RCC 7860 (cell line): Measurements from ENCODE around the gene C12orf56.
"Not testable (repeated sequence)": the region's sequence is repeated elsewhere in the genome, so short reads cannot be mapped to it uniquely, and the experiment has no call there.

Experiments used
- DNase-seq: peaks from one replicate; pipeline ENCODE4 v3.0.0-alpha.2; 2015; ENCODE audit warnings: low spot score
- FAIRE-seq: peaks from 2 replicates; lab custom pipeline; 2012; peaks lifted over from hg19 to GRCh38; lab: Jason Lieb, UNC

Gene C12orf56

DNA sequence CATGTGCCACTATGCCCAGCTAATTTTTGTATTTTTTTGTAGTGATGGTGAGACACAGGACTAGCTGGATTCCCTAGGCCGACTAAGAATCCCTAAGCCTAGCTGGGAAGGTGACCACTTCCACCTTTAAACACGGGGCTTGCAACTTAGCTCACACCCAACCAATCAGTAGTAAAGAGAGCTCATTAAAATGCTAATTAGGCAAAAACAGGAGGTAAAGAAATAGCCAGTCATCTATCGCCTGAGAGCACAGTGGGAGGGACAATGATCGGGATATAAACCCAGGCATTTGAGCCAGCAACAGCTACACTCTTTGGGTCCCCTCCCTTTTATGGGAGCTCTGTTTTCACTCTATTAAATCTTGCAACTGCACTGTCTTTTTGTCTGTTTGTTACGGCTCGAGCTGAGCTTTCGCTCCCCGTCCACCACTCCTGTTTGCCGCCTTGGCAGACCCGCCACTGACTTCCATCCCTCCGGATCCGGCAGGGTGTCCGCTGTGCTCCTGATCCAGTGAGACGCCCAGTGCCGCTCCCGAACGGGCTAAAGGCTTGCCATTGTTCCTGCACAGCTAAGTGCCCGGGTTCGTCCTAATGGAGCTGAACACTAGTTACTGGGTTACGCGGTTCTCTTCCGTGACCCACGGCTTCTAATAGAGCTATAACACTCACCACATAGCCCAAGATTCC is 70.9 kb downstream of the C12orf56 start:
- not testable (repeated sequence) for DNase-seq, FAIRE-seq

- DNase-seq, result no peak
Measured at GRCh38 chr12:64318605-64319004, 72.0 kb downstream of the C12orf56 start.

DNA sequence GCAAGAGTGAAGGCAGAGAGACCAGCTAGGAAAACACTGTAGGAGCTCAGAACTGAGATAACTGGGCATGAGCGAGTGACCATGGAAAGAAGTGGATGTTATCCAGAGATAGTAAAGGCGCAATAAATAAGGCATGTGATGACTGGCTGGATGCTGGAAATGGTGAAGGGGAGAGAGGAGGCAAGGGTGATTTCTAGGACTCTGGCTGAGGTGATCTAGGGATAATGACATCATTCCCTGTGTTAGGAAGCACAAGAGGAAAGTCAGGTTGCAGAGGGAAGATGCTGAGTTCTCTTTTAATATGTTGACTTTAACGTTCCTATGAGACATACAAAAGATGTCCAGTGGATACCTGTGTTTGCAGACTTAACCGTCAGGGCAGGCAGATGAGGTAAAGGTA is 78.7 kb downstream of the C12orf56 start:
- FAIRE-seq (no peak), DNase-seq (no peak)

More at GRCh38 chr12:64318605-64319004, 72.0 kb downstream of the C12orf56 start:
- no peak for FAIRE-seq

DNA sequence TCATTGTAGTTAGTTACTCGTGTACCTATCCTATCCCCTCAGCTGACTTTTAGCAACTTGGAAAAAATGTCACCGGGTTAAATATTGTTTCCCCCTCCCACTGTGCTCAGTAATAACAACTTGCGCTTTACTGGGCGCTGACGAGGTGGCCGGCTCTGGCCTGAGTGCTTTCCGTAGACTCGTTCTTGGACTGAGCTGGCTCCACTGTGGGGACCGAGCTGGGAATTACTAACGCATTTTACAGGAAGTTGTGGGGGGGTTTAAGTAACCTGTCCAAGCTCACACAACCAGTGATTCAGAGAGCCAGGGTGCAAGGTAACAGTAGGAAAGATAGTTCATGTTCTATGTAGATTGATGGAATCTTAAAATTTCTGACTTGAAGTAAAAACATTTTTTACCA is 86.0 kb downstream of the C12orf56 start:
- DNase-seq (no peak), FAIRE-seq (no peak)

DNA sequence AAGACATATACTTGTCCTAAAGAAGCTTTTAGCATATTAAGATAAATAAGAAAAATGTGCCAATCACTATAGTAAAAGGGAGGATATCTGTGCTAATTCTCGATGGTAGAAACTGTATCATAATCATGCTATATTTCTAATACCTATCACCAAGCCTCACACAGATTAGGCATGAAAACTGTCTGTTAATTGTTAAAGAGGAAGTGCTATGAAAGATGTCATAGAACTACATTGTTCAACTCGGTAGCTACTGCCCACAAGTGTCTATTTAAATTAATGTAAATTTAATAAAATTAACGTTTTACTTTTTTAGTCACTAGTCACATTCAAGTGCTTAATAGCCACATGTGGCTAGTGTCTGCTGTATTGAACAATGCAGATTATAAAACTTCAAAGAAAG is 90.9 kb downstream of the C12orf56 start:
- no peak for DNase-seq
- FAIRE-seq, result no peak

- no peak for DNase-seq
- FAIRE-seq, result no peak
Measured at GRCh38 chr12:64296301-64296700, 94.3 kb downstream of the C12orf56 start.

DNA sequence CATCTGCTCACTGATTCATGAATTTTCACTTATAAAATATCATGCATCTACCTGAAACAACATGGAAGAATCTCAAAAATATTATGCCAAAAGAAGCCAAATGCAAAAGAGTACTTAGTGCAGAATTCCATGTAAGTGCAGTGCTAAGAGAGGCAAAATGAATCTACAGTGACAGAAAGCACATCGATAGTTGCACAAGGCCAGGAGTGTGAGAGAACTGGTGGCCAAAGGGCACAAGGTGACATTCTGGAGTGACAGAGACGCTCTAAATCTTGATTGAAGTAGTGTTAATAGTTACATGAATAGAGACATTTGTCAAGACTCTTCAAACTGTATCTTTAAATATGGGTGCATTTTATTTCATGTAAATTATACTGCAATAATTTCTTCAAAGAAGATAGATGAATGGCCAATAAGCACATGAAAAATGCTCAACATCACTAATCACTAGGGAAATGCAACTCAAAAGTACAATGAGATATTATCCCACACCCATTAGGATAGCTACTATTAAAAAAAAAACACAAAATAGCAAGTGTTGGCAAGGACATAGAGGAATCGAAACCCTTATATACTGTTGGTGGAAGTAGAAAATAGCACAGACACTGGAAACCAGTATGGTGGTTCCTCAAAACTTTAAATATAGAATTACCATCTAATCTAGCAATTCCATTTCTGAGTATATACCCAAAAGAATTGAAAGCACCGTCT is 96.7 kb downstream of the C12orf56 start:
- FAIRE-seq, result no peak
- DNase-seq, result no peak

DNA sequence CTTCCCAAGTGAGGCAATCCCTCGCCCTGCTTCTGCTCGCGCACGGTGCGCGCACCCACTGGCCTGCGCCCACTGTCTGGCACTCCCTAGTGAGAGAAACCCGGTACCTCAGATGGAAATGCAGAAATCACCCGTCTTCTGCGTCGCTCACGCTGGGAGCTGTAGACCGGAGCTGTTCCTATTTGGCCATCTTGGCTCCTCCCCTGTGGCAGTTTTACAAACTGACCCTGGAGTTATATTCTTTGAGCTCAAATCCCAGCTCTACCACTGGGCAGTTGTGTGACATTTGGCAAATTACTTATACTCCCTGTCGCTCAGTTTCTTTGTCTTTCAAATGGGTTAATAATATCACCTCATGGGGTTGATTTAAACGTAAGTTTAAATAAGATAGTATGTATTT is 97.4 kb downstream of the C12orf56 start:
- not testable (repeated sequence) for FAIRE-seq, DNase-seq

GRCh38 chr12:64286521-64286920 is 104.0 kb downstream of the C12orf56 start:
- FAIRE-seq (no peak), DNase-seq (no peak)

DNA sequence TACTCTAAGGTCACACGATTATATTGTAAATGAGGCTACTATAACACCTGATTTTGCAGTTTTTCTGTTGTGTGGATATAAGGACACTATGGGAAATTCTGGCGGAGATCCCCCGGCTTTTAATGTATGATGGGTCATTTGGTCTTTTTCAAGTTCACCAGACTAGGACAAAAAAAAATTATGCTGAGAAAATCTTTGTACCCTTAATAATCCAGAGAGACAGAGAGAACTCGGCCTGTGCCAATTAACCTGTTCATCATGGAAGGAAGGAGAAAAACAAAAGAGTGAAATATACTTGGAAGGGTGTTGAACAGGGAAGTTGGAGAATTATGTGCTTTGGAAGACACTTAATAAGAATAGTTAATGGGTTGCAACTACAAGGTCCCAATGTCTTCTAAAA is 106.3 kb downstream of the C12orf56 start:
- no peak for FAIRE-seq
- DNase-seq, result no peak

GRCh38 chr12:64278421-64278820 is 112.1 kb downstream of the C12orf56 start:
- FAIRE-seq (no peak), DNase-seq (no peak)

DNA sequence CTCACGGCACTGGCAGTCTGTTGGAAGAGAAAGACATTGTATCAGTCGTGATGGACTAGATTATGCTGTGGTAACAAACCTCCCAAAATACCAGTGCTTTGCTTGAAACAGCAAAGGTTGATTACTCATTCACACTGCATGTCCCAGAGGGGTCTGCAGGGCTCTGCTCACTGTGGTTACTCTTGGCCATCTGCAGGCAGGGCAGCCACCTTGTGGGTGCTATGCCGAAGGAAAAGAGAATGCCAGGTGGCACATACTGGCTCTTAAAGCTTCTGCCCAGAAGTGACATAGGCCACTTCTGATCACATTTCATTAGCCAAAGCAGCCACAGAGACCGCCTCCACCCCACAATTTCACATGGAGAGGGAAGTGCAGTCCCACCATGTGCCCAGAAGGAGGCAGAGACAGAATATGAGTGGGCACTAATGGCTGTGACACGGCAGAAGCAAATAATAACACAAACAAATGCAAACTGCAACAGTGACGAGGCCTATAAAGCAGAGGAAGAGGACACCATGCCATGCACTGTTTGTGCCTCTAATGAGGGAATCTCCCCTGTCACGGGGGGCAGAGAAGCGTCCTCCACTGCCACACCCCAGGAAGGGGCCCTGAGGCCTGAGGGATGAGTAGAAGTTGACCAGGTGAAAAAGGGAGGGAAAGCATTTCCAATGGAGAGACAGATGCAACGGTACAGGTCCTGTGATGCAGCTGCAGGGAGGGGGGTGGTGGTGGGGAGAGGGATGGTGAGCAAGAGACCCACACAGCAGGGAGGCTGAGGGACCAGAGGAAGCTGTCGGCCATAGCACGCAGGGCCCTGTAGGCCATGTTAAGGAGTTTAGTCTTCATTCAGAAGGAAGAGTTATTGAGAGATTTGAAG is 116.8 kb downstream of the C12orf56 start:
- DNase-seq, result no peak
- no peak for FAIRE-seq

DNA sequence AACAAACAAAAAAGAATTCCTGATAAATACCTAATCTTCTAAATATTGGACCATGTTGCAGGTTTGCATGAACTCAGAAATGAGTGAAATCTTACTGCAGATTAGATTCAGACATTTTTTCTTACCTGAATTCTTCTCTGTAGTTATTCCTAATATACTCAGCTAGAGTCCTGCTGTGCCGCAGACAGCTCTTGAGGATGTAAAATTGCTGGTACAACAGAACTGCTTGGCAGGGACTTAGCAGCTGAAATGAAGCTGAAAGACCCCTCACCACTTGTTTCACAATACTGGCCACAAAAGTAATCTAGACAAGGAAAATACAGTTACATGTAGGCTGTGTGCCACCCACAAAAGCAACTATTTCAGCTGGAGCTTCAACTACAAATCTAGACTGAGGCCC is 120.1 kb downstream of the C12orf56 start:
- DNase-seq (no peak), FAIRE-seq (no peak)

DNA sequence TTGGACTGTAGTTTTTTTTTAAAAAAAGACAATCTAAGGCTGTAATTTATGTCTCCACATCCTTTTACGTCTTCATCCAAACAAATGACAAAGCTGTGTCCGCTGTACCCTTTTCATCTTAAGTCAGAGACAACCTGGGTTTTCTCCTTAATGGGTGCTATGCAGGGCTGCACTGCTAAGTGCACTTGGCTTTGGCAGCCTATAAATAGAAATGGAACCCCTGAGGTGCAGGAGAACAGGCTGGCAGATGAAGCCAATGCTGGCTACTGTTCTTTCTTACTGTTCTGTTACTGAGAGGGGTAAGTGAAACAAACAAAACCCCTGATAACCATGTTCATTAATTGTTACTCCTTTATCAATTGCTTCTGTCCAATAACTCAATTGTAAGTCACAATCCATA is 121.4 kb downstream of the C12orf56 start:
- FAIRE-seq, result no peak
- DNase-seq, result no peak

DNA sequence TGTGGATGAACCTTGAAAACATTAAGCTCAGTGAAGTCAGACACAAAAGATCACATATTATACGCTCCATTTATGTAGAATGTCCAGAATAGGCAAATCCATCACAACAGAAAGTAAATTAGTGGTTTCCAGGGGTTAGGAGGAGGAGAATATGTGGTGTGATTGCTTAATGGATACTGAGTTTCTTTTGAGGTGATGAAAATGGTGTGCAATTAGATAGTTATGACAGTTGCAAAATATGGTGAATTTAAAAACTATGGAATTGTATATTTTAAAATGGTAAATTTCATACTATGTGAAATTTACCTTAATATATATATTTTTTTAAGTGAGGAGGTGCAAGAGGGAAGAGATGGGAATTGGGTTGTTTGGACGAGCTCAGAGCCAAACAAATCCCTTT is 122.1 kb downstream of the C12orf56 start:
- FAIRE-seq (no peak), DNase-seq (no peak)

DNA sequence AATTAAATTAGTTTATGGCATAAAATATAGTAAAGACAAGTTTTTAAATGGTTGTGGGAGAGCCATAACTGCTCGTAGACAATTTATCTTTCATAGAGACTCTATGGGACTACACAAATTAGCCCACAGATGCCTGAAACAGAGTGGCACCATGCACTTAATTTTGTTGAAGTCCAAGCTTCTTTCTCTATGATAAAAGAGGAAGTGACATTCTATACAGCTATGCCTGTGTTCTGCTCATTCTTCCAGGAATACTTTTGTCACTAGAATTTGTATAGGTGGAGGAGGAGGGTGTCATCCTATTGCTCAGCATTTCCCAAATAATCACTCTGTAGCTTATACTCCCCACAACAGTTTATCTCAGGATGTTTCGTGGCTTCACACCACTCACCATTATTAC is 124.7 kb downstream of the C12orf56 start:
- FAIRE-seq (no peak), DNase-seq (no peak)

DNA sequence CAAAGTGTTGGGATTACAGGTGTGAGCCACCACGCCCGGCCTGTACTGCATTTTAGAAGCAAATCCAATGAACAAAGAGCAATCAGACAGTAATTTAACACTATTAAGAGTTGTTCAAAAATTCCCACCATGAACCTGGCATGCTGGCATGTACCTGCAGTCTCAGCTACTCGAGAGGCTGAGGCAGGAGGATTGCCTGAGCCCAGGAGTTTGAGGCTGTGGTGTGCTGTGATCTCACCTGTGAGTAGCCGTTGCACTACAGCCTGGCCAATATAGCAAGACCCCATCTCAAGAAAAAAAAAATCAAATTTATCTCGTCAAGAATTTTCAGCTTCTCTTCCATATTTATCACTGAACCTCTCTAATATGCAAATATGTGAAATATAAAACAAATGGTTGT is 128.7 kb downstream of the C12orf56 start:
- DNase-seq, result no peak
- FAIRE-seq, result no peak

GRCh38 chr12:64258576-64258975 is 132.0 kb downstream of the C12orf56 start:
- FAIRE-seq (no peak), DNase-seq (no peak)

DNA sequence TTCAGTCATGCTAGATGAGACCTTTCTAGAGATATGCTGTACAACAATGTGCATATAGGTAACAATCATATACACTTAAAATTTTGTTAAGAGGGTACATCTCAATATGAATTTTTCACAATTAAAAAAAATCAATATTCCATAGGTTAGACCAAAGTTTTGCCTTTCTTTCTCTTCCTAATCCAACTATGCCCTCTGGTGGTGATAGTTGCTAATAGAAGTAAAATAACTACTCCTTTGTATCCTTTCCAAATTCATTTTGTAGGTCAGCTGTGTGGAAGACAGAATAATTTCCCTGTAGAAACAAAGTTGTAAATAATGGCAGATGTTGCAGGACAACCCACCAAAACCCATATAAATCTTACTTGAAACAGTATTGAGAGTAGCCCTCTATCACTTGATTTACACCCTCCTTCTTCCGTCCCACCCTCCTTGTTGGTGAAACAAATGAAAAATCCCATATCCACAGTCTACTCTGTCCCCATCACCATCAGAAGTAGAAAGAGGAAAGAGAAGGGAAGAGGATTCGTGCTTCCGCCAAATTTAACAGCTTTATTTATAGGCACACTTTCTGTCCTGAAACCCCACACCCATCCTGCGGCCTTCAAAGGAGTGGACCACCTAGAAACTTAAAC is 134.3 kb downstream of the C12orf56 start:
- FAIRE-seq (peak; percentile 80), DNase-seq (peak; percentile 41)

GRCh38 chr12:64255249-64255648 is 135.3 kb downstream of the C12orf56 start:
- no peak for FAIRE-seq

GRCh38 chr12:64253356-64253755 is 137.2 kb downstream of the C12orf56 start:
- no peak for DNase-seq
- FAIRE-seq, result no peak

More at GRCh38 chr12:64255249-64255648, 135.3 kb downstream of the C12orf56 start:
- no peak for DNase-seq
